K562 (cell line): Measurements from ENCODE around the gene NMRAL1. TPM values are rescaled to one million over a fixed set of nuclear protein-coding genes. Genes with fewer than 3 reads are reported as not detected.

Experiments used
- HINFP ChIP-seq: fragments of 450-650 bp; conservative IDR thresholded peaks from 2 replicates; pipeline ENCODE4 v1.6.1; 2016; ENCODE audit warnings: missing genetic modification characterization, low read depth, mild to moderate bottlenecking, control low read depth, missing compliant biosample characterization
- HMGN3 ChIP-seq: IDR thresholded peaks from 2 replicates; pipeline ENCODE4 v1.6.1; 2011; ENCODE audit warnings: borderline replicate concordance, low read depth, mild to moderate bottlenecking, mixed read lengths, low read length; ENCODE audit not compliant: insufficient read length; ENCODE audit errors: extremely low read depth
- KAT2B ChIP-seq: IDR thresholded peaks from one replicate; pipeline ENCODE4 v1.6.1; 2012; ENCODE audit warnings: low read depth, mild to moderate bottlenecking, control low read depth, inconsistent platforms, low read length, moderate library complexity
- NRF1 ChIP-seq, 2 experiments: fragments of 450-650 bp; IDR thresholded peaks in 1 of 2; conservative IDR thresholded peaks in 1 of 2; 2 replicates each; pipeline ENCODE4 v1.6.1; 2014; ENCODE audit warnings: mild to moderate bottlenecking in 2 of 2
- PHF20 ChIP-seq: fragments of 450-650 bp; IDR thresholded peaks from 2 replicates; pipeline ENCODE4 v1.6.1; 2018; ENCODE audit not compliant: partially characterized antibody
- PHF8 ChIP-seq: fragments of 200-600 bp; sonication (generic); IDR thresholded peaks from 2 replicates; pipeline ENCODE4 v1.6.1; 2012; ENCODE audit warnings: mixed run types, mild to moderate bottlenecking, inconsistent platforms, low read length, moderate library complexity, borderline replicate concordance
- POLR2H ChIP-seq: IDR thresholded peaks from 2 replicates; pipeline ENCODE4 v1.6.1; 2016; ENCODE audit warnings: missing genetic modification characterization, low read depth, mild to moderate bottlenecking, control low read depth, missing compliant biosample characterization, moderate library complexity
- RCOR1 ChIP-seq, 2 experiments: IDR thresholded peaks; 2 replicates each; pipeline ENCODE4 v1.6.1; 2012; ENCODE audit warnings: low read depth in 2 of 2, low read length in 2 of 2, borderline replicate concordance in 1 of 2, improper control_type of control experiment in 1 of 2
- SMAD4 ChIP-seq: fragments of 250-450 bp; sonication (Bioruptor Pico); conservative IDR thresholded peaks from 2 replicates; pipeline ENCODE4 v1.8.0; 2021; ENCODE audit warnings: inconsistent platforms, mild to moderate bottlenecking, moderate library complexity
- ZNF696 ChIP-seq: fragments of 250-450 bp; sonication (Bioruptor Pico); conservative IDR thresholded peaks from 2 replicates; pipeline ENCODE4 v1.4.0; 2020; ENCODE audit warnings: mild to moderate bottlenecking, moderate library complexity
- ZNF707 ChIP-seq: fragments of 250-450 bp; sonication (Bioruptor Pico); conservative IDR thresholded peaks from 2 replicates; pipeline ENCODE4 v1.8.0; 2022; ENCODE audit warnings: inconsistent platforms, mild to moderate bottlenecking, moderate library complexity
- polyA plus RNA-seq, 8 experiments: library from polyadenylated mRNA; depleted of rRNA in 4 of 8; stranded (reverse) in 5 of 8; unstranded in 3 of 8; fragments of >200 nt; fragmentation: Nextera tagmentation in 2 of 8; fragmentation: Illumina TruSeq in 1 of 8; extraction: Ambion mirVana in 2 of 8; extraction: Trizol in 1 of 8; gene quantifications; 2 replicates each; pipeline versions ENCODE4 v1.2.1 to v1.2.3, GENCODE V29; 2011 to 2014; ENCODE audit warnings: inconsistent platforms in 1 of 8, missing spikeins in 1 of 8
- total RNA-seq, 7 experiments: library from RNA; depleted of rRNA in 6 of 7; stranded (reverse); fragments of >200 nt in 6 of 7; fragmentation: Illumina TruSeq in 2 of 7; extraction: Trizol in 2 of 7; gene quantifications; 2 replicates each; pipeline versions ENCODE4 v1.2.1 to v1.2.3, GENCODE V29; 2011 to 2021; ENCODE audit warnings: low replicate concordance in 1 of 7
- TF ChIP-seq, protein P1 (sequence below): fragments of 250-450 bp; sonication (Bioruptor Pico); IDR thresholded peaks from 2 replicates; pipeline ENCODE4 v1.5.0; 2020; ENCODE audit warnings: mild to moderate bottlenecking, borderline replicate concordance
- TF ChIP-seq, protein P2 (sequence below): fragments of 250-450 bp; sonication (Bioruptor Pico); IDR thresholded peaks from 2 replicates; pipeline ENCODE4 v1.4.0; 2020
- TF ChIP-seq, protein P3 (sequence below): fragments of 450-650 bp; IDR thresholded peaks from 2 replicates; pipeline ENCODE4 v1.6.1; 2016; ENCODE audit warnings: low read depth, mild to moderate bottlenecking, moderate library complexity

The NMRAL1 gene
- total and polyA plus RNA-seq, 9 of the 15 experiments (the other 6 are each of a cell fraction or from before 2014, with no cell fraction given), result 6.3 to 116 (median 63.2) TPM

- TF ChIP-seq, protein P1, sequence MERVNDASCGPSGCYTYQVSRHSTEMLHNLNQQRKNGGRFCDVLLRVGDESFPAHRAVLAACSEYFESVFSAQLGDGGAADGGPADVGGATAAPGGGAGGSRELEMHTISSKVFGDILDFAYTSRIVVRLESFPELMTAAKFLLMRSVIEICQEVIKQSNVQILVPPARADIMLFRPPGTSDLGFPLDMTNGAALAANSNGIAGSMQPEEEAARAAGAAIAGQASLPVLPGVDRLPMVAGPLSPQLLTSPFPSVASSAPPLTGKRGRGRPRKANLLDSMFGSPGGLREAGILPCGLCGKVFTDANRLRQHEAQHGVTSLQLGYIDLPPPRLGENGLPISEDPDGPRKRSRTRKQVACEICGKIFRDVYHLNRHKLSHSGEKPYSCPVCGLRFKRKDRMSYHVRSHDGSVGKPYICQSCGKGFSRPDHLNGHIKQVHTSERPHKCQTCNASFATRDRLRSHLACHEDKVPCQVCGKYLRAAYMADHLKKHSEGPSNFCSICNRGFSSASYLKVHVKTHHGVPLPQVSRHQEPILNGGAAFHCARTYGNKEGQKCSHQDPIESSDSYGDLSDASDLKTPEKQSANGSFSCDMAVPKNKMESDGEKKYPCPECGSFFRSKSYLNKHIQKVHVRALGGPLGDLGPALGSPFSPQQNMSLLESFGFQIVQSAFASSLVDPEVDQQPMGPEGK (CRISPR knock-in tag), result no peak
- TF ChIP-seq ZNF707 (CRISPR knock-in tag), result no peak
- TF ChIP-seq KAT2B, result no peak
- TF ChIP-seq POLR2H (tag), result no peak
- TF ChIP-seq, protein P2, sequence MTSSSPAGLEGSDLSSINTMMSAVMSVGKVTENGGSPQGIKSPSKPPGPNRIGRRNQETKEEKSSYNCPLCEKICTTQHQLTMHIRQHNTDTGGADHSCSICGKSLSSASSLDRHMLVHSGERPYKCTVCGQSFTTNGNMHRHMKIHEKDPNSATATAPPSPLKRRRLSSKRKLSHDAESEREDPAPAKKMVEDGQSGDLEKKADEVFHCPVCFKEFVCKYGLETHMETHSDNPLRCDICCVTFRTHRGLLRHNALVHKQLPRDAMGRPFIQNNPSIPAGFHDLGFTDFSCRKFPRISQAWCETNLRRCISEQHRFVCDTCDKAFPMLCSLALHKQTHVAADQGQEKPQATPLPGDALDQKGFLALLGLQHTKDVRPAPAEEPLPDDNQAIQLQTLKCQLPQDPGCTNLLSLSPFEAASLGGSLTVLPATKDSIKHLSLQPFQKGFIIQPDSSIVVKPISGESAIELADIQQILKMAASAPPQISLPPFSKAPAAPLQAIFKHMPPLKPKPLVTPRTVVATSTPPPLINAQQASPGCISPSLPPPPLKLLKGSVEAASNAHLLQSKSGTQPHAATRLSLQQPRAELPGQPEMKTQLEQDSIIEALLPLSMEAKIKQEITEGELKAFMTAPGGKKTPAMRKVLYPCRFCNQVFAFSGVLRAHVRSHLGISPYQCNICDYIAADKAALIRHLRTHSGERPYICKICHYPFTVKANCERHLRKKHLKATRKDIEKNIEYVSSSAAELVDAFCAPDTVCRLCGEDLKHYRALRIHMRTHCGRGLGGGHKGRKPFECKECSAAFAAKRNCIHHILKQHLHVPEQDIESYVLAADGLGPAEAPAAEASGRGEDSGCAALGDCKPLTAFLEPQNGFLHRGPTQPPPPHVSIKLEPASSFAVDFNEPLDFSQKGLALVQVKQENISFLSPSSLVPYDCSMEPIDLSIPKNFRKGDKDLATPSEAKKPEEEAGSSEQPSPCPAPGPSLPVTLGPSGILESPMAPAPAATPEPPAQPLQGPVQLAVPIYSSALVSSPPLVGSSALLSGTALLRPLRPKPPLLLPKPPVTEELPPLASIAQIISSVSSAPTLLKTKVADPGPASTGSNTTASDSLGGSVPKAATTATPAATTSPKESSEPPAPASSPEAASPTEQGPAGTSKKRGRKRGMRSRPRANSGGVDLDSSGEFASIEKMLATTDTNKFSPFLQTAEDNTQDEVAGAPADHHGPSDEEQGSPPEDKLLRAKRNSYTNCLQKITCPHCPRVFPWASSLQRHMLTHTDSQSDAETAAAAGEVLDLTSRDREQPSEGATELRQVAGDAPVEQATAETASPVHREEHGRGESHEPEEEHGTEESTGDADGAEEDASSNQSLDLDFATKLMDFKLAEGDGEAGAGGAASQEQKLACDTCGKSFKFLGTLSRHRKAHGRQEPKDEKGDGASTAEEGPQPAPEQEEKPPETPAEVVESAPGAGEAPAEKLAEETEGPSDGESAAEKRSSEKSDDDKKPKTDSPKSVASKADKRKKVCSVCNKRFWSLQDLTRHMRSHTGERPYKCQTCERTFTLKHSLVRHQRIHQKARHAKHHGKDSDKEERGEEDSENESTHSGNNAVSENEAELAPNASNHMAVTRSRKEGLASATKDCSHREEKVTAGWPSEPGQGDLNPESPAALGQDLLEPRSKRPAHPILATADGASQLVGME (CRISPR knock-in tag), result no peak
- no peak for TF ChIP-seq ZNF696 (CRISPR knock-in tag)
- TF ChIP-seq HINFP (tag), result no peak
- TF ChIP-seq PHF20, result no peak
- no peak for TF ChIP-seq HMGN3
- no peak for TF ChIP-seq PHF8
- TF ChIP-seq RCOR1 (IDR thresholded peaks at IDR 0.05; ENCODE audit: borderline replicate concordance in 1 of 2, low read depth in 2 of 2, low read length in 2 of 2), result no peak
- TF ChIP-seq SMAD4 (CRISPR knock-in tag), result no peak
- TF ChIP-seq NRF1 (conservative IDR thresholded peaks at IDR 0.05 in 1 of 2, IDR thresholded peaks at IDR 0.05 in 1 of 2), result no peak
- TF ChIP-seq, protein P3, sequence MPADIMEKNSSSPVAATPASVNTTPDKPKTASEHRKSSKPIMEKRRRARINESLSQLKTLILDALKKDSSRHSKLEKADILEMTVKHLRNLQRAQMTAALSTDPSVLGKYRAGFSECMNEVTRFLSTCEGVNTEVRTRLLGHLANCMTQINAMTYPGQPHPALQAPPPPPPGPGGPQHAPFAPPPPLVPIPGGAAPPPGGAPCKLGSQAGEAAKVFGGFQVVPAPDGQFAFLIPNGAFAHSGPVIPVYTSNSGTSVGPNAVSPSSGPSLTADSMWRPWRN, result no peak
These were observed 13.0 kb downstream of the NMRAL1 start (continued) for GRCh38 chr16:4461250-4462085.
